ENCODE measurements around the gene GNG11.
"Not testable (repeated sequence)": the region's sequence is repeated elsewhere in the genome, so short reads cannot be mapped to it uniquely, and the experiment has no call there.

GNG11 gene

GRCh38 chr7:93911661-93912060 lies 9.9 kb upstream of the GNG11 start:
- not testable (repeated sequence) for DNase-seq

DNA sequence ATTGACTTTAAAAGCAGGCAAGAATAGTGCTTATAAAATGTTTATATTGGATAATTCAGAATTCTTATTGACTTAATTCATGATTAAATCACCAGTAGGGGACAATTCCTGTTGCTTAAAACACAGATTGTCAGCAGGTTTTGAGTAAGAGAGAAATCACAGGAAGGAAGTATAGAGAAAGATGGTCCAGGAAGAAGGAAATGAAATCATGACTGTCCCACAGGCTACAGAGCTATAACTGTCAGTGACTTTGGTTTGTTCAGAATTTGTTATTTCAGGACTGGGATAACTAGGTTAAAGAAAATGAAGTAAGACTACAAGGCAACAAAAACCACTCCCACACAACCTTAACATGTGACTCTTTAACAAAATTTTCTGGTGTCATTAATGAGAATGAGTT lies 8.3 kb upstream of the GNG11 start:
- DNase-seq: no peak

- DNase-seq: no peak
Measured at GRCh38 chr7:93914581-93915066, 6.9 kb upstream of the GNG11 start.

DNA sequence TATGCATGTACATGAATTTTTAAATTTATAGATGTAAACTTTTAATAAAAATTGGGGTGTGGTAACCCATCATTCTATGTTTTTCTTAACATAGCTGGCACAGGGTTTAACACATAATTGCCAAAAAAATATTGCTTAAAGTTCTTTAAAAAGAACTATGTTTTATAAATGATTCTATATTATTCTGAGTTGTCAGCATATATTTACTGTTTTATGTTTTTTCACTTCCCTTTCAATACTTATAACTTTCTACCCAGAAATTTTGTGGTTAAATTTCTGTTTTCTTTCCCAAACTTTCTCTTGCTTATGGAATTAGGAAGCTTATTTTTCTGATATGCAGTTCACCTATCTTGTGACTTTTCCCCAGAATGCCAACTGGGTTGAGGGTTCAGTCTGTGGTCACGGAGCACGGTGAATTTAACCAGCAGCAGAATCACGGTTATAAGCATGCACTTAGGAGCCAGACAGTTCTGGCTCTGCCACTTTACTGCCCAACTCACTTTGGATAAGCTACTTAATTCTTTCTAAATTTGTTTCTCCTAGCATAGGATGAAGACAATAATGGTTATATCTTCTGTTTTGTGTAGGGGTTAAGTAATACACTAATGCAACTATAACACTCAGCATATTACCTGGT lies 6.2 kb upstream of the GNG11 start:
- not testable (repeated sequence) for DNase-seq

- DNase-seq: not testable (repeated sequence)
Measured at GRCh38 chr7:93915888-93916287, 5.6 kb upstream of the GNG11 start.

DNA sequence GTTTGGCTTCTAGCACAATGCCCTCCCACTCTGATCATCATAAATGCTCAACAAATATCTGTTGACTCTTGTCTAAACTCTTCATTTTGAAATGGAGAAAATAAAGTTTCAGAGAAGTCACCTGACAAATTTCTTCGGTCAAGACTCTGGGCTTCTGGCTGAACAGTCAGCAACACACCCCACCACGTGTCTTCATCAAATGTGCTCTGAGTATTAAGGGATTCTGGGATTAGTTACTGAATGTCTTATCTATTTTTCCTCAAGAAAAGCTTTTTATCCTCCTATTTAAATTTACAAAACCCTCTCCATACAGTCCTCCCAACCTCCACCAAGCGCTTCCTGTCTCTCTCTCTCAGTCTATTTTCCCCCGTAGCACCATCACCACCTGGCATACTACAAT lies 5.2 kb upstream of the GNG11 start:
- not testable (repeated sequence) for DNase-seq

DNA sequence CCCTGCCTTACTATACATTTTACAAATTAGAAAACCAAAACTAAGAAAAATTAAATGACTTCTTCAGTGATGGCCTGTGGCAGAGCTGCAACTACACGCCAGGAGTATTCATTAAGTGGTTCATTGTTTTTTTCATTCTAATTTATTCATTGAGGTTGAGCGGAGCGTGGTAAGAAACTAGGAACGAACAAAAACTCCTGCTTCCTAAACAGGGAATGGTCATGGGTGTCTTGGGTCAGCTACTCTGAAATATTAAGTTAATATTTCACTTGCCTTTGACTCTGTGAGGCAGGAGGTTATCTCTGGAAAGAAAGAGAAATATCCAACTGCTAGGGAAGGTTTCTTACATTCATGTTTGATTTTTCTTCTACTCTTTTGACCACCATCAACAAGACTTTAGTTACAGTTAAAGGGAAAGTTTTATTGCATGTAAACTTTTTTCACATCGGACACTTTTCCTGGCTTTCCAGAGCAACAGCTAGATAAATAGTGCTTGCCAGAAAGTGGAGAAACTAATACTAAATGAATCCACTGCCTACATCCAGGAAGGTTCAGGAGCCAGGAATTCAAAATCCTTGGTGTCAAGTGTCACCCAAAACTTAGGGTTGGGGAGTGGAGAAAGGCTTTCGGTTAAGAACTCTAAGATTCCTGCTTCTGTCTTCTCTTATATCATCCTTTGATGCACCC lies 896 bp upstream of the GNG11 start:
- no peak for DNase-seq

DNA sequence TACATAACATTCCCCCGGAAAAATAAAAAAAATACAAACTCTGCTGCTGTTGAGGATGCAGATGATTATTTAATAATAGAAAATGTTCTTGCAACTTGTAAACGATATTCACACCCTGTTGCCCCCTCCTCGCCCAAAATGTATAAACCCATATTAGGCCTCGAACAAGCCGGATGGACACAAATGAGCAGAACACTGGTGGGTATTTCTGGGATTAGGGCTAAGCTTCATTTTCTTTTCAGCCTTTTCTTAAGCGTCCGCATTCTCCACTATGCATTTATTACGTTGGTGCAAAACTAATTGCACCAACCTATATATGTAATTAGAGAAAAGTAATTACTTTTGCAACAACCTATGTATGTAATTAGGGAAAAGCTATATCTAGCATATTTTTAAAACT lies 349 bp upstream of the GNG11 start:
- DNase-seq: no peak

DNA sequence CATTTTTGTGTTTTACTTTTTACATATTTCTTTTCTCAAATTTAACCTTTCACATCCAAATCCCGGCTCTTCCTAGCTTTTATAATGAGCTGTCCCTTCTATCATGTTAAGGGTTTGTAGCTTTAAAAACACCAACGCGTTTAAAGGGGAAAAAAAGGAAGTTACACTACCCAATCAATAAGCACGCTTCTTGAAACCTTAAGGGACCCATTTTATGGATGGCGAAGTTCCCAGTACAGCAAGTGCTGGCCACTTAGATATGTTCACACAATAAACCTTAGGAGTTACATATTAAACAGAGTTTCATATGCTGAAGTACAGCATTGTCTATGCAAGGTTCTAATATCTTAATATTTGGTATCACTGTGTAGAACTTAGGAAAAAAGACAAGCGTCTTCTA lies 1.8 kb downstream of the GNG11 start:
- no peak for DNase-seq

DNA sequence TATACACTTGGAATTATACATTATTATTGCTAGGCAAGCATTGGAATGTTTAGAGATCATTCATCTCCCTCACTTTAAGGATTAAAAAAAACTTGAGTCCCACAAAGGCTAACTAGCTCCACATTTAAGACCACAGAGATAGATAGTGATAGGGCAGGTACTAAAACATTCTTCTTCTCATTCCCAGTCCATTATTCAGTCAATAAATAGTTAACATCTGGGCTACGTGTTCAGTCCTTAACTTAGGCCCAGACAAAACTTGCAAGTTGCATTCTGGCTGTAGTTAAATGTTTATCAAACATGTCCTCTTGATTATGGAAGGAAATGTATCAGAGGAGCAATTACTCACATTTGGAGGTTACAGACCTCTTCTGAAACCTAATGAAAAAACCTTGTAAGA lies 2.4 kb downstream of the GNG11 start:
- DNase-seq: no peak

DNA sequence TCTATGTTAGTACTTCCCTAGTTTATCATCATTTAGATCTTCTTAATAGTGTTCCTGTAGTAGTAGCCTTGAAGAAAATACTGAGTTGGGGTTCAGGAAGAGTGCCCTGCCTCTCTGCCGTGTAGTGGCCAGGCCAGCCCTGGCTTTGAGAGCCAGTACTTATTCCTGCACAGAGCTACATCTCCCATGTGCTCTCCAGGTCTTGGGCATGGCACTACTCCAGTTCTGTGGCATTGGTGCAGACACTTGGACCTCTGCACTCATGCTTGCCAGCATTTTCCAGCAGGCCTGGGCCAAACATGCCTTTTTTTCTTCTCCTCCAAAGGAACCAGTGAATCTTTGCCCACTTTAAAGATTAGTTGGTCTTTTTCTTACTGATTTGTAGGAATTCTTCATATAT lies 5.3 kb downstream of the GNG11 start:
- no peak for DNase-seq

- DNase-seq: no peak
Measured at GRCh38 chr7:93927585-93927984, 6.0 kb downstream of the GNG11 start.

DNA sequence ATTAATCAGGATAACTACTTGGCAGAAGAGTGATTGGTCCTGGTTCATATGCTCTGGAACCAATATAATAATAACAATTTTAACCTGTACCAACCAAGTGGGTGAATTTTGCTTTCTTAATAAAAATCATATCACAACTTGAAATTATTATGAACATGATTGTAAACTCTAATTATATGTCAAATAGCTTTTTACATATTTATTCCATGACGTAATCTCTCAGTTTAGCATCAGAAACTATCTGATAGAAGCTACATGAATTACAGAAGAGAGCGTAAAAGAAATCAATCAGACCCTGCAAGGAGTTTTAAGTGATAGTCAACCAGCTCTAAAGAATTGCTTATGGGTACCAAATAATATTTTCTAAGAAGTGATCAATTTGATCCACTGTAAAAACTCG lies 10.1 kb downstream of the GNG11 start:
- no peak for DNase-seq

DNA sequence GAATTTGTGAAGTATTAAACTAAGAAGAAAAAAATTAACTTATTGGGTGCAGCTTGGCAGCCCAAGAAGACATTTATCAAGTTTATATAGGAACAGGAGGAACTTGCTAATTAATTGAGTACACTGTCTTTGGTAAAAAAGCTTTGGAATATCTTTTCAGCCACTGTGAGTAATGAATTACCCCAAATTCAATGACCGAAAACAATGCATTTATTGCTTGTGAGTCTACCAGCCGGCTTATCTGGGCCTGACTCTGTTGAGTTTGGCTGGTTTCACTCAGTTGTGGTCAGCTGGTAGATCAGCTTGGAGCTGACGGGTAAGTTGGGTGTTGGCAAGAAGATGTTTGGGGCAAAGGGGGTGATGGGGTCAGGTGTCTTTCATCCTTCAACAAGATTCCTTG lies 11.6 kb downstream of the GNG11 start:
- no peak for DNase-seq

DNA sequence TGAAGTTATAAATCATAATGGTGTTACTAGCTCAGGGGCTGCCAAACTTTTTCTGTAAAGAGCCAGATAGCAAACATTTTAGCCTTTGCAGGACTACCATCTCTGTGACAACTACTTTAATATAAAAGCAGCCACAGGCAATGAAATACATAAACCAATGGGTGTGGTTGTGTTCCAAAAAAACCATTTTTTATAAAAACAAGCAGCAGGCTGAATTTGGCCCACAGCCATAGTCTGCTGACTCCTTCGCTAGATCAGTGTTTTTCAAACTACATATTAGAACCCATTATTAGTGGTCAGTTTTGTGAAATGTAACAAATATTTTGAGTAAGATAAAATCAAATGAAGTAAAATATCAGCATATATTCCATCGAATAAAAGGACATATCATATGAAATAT lies 13.6 kb downstream of the GNG11 start:
- no peak for DNase-seq

GRCh38 chr7:93937818-93938217 lies 16.3 kb downstream of the GNG11 start:
- DNase-seq: no peak

GRCh38 chr7:93938293-93938692 lies 16.8 kb downstream of the GNG11 start:
- no peak for DNase-seq

DNA sequence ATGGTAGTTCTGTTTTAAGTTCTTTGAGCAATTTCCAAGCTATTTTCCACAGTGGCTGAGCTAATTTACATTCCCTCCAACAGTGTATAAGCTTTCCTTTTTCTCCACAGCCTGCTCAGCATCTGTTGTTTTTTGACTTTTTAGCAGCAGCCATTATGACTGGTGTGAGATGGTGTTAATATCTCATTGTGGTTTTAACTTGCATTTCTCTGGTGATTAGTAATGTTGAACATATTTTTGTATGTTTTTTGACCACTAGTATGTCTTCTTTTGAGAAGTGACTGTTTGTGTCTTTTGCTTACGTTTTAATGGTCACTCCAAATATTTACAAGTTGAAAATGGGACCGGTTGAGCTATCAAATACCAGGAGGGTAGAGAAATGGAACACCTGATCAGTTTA lies 20.4 kb downstream of the GNG11 start:
- DNase-seq: no peak

GRCh38 chr7:93943816-93944540 lies 22.4 kb downstream of the GNG11 start:
- DNase-seq: no peak

- DNase-seq: no peak
Measured at GRCh38 chr7:93944673-93945072, 23.1 kb downstream of the GNG11 start.

DNA sequence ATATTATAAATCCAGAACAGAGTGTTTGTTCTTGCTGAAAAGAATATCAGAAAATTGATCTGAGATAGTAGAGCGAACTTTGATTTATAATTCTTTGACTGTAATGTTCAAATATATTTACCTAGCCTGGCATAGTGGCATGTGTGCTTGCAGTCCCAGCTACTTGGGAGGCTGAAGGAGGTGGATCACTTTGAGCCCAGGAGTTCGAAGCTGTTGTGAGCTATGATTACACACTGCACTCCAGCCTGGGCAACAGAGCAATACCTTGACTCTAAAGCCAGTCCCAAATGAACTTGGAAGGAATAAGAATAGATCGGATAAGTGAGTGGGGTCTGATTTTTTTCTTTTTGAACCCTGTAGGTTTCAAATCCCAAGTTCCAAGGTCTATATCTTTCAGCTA lies 23.5 kb downstream of the GNG11 start:
- DNase-seq: no peak

- no peak for DNase-seq
Measured at GRCh38 chr7:93945756-93946535, 24.4 kb downstream of the GNG11 start.

GRCh38 chr7:93948106-93948505 lies 26.6 kb downstream of the GNG11 start:
- DNase-seq: no peak
